GM23338 (cell line): ENCODE measurements around the gene DDX25. TPM values are rescaled to one million over a fixed set of nuclear protein-coding genes. Genes with fewer than 3 reads are reported as not detected.
A peak's percentile ranks its signal among the peaks of the same experiment; 100 is the strongest.

Source experiments
- ATAC-seq: fragments of 200-7000 bp; cut with Tn5 transposase; 3 replicates; pipeline ENCODE4 v1.9.1; 2020
- DNase-seq: peaks from one replicate; pipeline ENCODE4 v3.0.0-alpha.2; 2015; ENCODE audit warnings: low spot score
- H2AFZ ChIP-seq: fragments of 200-600 bp; sonication (generic); 2 replicates; pipeline ENCODE4 v1.8.0; 2016; ENCODE audit warnings: antibody characterized with exemption, mild to moderate bottlenecking, moderate library complexity
- H3F3A ChIP-seq: fragments of 200-600 bp; sonication (generic); replicated peaks from 2 replicates; pipeline ENCODE4 v1.8.0; 2017; ENCODE audit warnings: antibody characterized with exemption, mixed run types, low read depth
- H3K27ac ChIP-seq: fragments of 200-600 bp; sonication (generic); 2 replicates; pipeline ENCODE4 v1.6.1; 2016; ENCODE audit warnings: low read depth
- H3K27me3 ChIP-seq: fragments of 200-600 bp; sonication (generic); 2 replicates; pipeline ENCODE4 v1.8.0; 2016; ENCODE audit warnings: mild to moderate bottlenecking, mixed run types, moderate library complexity; ENCODE audit not compliant: insufficient read depth
- H3K36me3 ChIP-seq: fragments of 200-600 bp; sonication (generic); 2 replicates; pipeline ENCODE4 v1.8.0; 2016; ENCODE audit warnings: mild to moderate bottlenecking; ENCODE audit not compliant: insufficient read depth
- H3K4me1 ChIP-seq: fragments of 200-600 bp; sonication (generic); 2 replicates; pipeline ENCODE4 v1.8.0; 2016; ENCODE audit warnings: mild to moderate bottlenecking, moderate library complexity; ENCODE audit not compliant: insufficient read depth
- H3K4me2 ChIP-seq: fragments of 200-600 bp; sonication (generic); 2 replicates; pipeline ENCODE4 v1.7.1; 2017; ENCODE audit warnings: mixed run types
- H3K4me3 ChIP-seq: fragments of 200-600 bp; sonication (generic); 2 replicates; pipeline ENCODE4 v1.6.1; 2016; ENCODE audit warnings: mixed run types
- H3K79me2 ChIP-seq: fragments of 200-600 bp; sonication (generic); replicated peaks from 2 replicates; pipeline ENCODE4 v1.8.0; 2017; ENCODE audit warnings: mild to moderate bottlenecking; ENCODE audit not compliant: insufficient read depth
- H3K9me2 ChIP-seq: fragments of 200-600 bp; sonication (generic); 2 replicates; pipeline ENCODE4 v1.8.0; 2017; ENCODE audit not compliant: insufficient read depth
- H4K20me1 ChIP-seq: fragments of 200-600 bp; sonication (generic); replicated peaks from 2 replicates; pipeline ENCODE4 v1.8.0; 2017; ENCODE audit warnings: mild to moderate bottlenecking; ENCODE audit not compliant: insufficient read depth
- H3K27ac Mint-ChIP-seq: 2 replicates; pipeline ENCODE4 v1.8.0; 2020; ENCODE audit warnings: inconsistent platforms, mild to moderate bottlenecking, moderate library complexity, mixed read lengths
- H3K27me3 Mint-ChIP-seq: 3 replicates; pipeline ENCODE4 v1.8.0; 2022; ENCODE audit warnings: low read depth, mild to moderate bottlenecking, moderate library complexity, mixed read lengths, inconsistent platforms; ENCODE audit not compliant: insufficient read depth, poor library complexity
- H3K36me3 Mint-ChIP-seq: 3 replicates; pipeline ENCODE4 v1.8.0; 2021; ENCODE audit warnings: low read depth, mild to moderate bottlenecking, inconsistent platforms, moderate library complexity, mixed read lengths
- H3K4me1 Mint-ChIP-seq: 3 replicates; pipeline ENCODE4 v1.8.0; 2020; ENCODE audit warnings: mild to moderate bottlenecking, inconsistent platforms, mixed read lengths
- H3K4me3 Mint-ChIP-seq: 3 replicates; pipeline ENCODE4 v1.8.0; 2021; ENCODE audit warnings: moderate library complexity, mild to moderate bottlenecking, inconsistent platforms, mixed read lengths
- H3K9me3 Mint-ChIP-seq: 3 replicates; pipeline ENCODE4 v1.8.0; 2020; ENCODE audit warnings: moderate library complexity, mild to moderate bottlenecking, inconsistent platforms, mixed read lengths
- CREB1 ChIP-seq: fragments of 250-450 bp; sonication (Bioruptor Pico); IDR thresholded peaks from 2 replicates; pipeline ENCODE4 v1.5.0; 2020; ENCODE audit warnings: low read depth, mild to moderate bottlenecking, moderate library complexity
- ETS1 ChIP-seq: IDR thresholded peaks from 2 replicates; pipeline ENCODE4 v1.6.1; 2016; ENCODE audit warnings: antibody characterized with exemption
- EZH2 ChIP-seq: fragments of 200-600 bp; sonication (generic); IDR thresholded peaks from one replicate; pipeline ENCODE4 v1.8.0; 2017; ENCODE audit warnings: antibody characterized with exemption, mild to moderate bottlenecking, low read depth; ENCODE audit not compliant: unreplicated experiment
- EZH2phosphoT487 ChIP-seq: fragments of 200-600 bp; sonication (generic); IDR thresholded peaks from one replicate; pipeline ENCODE4 v1.8.1; 2018; ENCODE audit warnings: antibody characterized with exemption; ENCODE audit not compliant: unreplicated experiment
- JUNB ChIP-seq: IDR thresholded peaks from one replicate; pipeline ENCODE4 v1.6.1; 2016; ENCODE audit warnings: antibody characterized with exemption; ENCODE audit not compliant: unreplicated experiment
- NANOG ChIP-seq: IDR thresholded peaks from 2 replicates; pipeline ENCODE4 v1.6.1; 2016; ENCODE audit warnings: antibody characterized with exemption, borderline replicate concordance
- POLR2AphosphoS5 ChIP-seq: IDR thresholded peaks from 2 replicates; pipeline ENCODE4 v1.6.1; 2016; ENCODE audit warnings: antibody characterized with exemption, low read depth
- REST ChIP-seq: IDR thresholded peaks from one replicate; pipeline ENCODE4 v1.6.1; 2018; ENCODE audit warnings: antibody characterized with exemption; ENCODE audit not compliant: unreplicated experiment
- STAT1 ChIP-seq: IDR thresholded peaks from one replicate; pipeline ENCODE4 v1.6.1; 2016; ENCODE audit warnings: antibody characterized with exemption; ENCODE audit not compliant: unreplicated experiment
- ZNF331 ChIP-seq: fragments of 250-450 bp; sonication (Bioruptor Pico); IDR thresholded peaks from 2 replicates; pipeline ENCODE4 v1.5.0; 2020; ENCODE audit warnings: low read depth, mild to moderate bottlenecking, moderate library complexity
- ZNF462 ChIP-seq: fragments of 250-450 bp; sonication (Bioruptor Pico); IDR thresholded peaks from 2 replicates; pipeline ENCODE4 v1.5.0; 2020; ENCODE audit warnings: mild to moderate bottlenecking, moderate library complexity
- polyA plus RNA-seq: library from polyadenylated mRNA; unstranded; fragments of >200 nt; fragmentation: Nextera tagmentation; extraction: Ambion mirVana; gene quantifications from 2 replicates; pipeline ENCODE4 v1.2.1, GENCODE V29; 2016
- total RNA-seq: library from RNA; depleted of rRNA; stranded (reverse); fragments of >200 nt; shearing (Covaris generic); gene quantifications from 2 replicates; pipeline ENCODE4 v1.2.3, GENCODE V29; 2014

The DDX25 gene
- total and polyA plus RNA-seq, 2 experiments from 2014 or later, result 20.6 to 23.6 TPM

GRCh38 chr11:125940145-125940544 is 35.8 kb downstream of the DDX25 start (continued):
- no peak for TF ChIP-seq REST
- TF ChIP-seq CREB1 (CRISPR knock-in tag), result no peak
- no peak for TF ChIP-seq JUNB
- TF ChIP-seq EZH2phosphoT487, result no peak
- no peak for TF ChIP-seq ZNF331 (CRISPR knock-in tag)
- no peak for TF ChIP-seq NANOG
- TF ChIP-seq ETS1, result no peak

- no peaks in the 10 kb centered on the region for H3K36me3 Mint-ChIP-seq
- DNase-seq (no peak), ATAC-seq (peak; percentile 42)
- peaks cover 13% of the 10 kb centered on the region for H3K4me1 ChIP-seq
- H3K79me2 ChIP-seq, result no peaks in the 10 kb centered on the region
- H4K20me1 ChIP-seq, result no peaks in the 10 kb centered on the region
- no peaks in the 10 kb centered on the region for H3K36me3 ChIP-seq
- H3K4me3 ChIP-seq, result peak overlapping the region; percentile 22; the same call in 1 of the 2 replicates
- H3K27ac ChIP-seq, result no peak overlapping the region
- H3K9me3 Mint-ChIP-seq, result no peaks in the 10 kb centered on the region; the same call in 2 of the 3 replicates
- peak overlapping the region; percentile 99 for H2AFZ ChIP-seq
- peaks cover 22% of the 10 kb centered on the region for H3K4me1 Mint-ChIP-seq
- peak overlapping the region; percentile 26; the same call in 1 of the 2 replicates for H3K27ac Mint-ChIP-seq
- H3K9me2 ChIP-seq, result no peaks in the 10 kb centered on the region
- H3K4me3 Mint-ChIP-seq, result no peak overlapping the region
- peaks cover 15% of the 10 kb centered on the region for H3K27me3 Mint-ChIP-seq
- no peaks in the 10 kb centered on the region for H3F3A ChIP-seq
- H3K27me3 ChIP-seq, result no peaks in the 10 kb centered on the region
- H3K4me2 ChIP-seq, result 0 out of 2 replicates have a peak overlapping the region, but pooled peaks have one; percentile 39
- TF ChIP-seq CREB1 (CRISPR knock-in tag) (no peak), POLR2AphosphoS5 (no peak), STAT1 (no peak), EZH2 (no peak), ZNF462 (no peak), NANOG (no peak), JUNB (no peak), REST (no peak), EZH2phosphoT487 (no peak)
Measured at GRCh38 chr11:125941267-125941618, 36.9 kb downstream of the DDX25 start.
